ENCODE results near the gene CRELD2.

The CRELD2 gene

DNA sequence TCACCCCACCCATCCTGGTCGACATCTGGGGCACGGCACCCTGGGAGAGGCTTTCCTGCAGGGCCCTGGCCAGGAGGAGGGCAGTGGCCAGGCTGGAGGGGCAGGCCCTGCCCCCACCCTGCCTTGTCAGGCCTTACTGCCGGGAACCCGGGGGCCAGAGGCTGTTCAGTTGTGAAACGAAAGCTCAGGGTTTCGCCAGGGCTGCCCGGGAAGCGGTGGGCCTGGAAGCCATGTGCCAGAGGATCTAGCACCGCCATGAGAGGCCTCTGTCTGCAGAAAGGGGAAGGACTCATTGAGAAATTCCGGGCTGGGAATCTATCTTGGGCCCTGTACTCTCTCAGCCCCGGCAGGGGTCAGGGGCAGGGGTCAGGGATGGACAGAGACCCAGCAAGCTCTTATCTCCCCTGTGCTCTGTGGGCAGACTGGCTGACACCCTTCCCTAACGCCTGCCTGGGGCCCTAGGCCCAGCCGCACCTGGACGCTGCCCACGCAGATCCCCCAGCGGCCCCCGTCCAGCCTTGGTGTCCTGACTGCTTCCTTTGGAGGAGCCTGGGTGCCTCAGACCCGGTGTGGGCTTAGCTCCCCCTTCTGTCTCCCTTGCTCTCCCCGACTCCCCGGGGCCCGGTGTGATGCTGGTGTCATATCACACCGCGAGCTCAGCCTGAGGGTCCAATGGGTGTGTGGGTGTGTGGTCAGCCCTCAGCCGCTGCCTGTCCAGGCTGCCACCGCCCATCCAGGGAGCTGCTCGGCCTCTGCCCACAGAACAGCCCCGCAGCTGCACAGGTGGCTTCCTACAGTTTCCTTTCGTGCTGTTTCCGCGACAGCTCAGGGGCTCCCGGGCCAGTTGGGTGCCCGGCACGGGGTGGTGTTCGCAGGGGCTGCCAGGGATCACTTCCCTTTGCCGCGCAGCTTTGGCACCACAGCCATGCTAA is 48.6 kb downstream of the CRELD2 start:
- no peak overlapping the region for H3K4me3 ChIP-seq (ENCODE audit: control insufficient read depth, low read depth, low read length)
- DNase-seq (ENCODE audit: low read depth), result no peak
- TF ChIP-seq, protein P1, sequence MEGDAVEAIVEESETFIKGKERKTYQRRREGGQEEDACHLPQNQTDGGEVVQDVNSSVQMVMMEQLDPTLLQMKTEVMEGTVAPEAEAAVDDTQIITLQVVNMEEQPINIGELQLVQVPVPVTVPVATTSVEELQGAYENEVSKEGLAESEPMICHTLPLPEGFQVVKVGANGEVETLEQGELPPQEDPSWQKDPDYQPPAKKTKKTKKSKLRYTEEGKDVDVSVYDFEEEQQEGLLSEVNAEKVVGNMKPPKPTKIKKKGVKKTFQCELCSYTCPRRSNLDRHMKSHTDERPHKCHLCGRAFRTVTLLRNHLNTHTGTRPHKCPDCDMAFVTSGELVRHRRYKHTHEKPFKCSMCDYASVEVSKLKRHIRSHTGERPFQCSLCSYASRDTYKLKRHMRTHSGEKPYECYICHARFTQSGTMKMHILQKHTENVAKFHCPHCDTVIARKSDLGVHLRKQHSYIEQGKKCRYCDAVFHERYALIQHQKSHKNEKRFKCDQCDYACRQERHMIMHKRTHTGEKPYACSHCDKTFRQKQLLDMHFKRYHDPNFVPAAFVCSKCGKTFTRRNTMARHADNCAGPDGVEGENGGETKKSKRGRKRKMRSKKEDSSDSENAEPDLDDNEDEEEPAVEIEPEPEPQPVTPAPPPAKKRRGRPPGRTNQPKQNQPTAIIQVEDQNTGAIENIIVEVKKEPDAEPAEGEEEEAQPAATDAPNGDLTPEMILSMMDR (conservative IDR thresholded peaks at IDR 0.05; ENCODE audit: control insufficient read depth, insufficient read depth, low read depth, low read length), result no peak

GRCh38 chr22:49967706-49968208 is 49.3 kb downstream of the CRELD2 start:
- DNase-seq (ENCODE audit: low read depth), result no peak
- TF ChIP-seq, protein P1 (conservative IDR thresholded peaks at IDR 0.05; ENCODE audit: control insufficient read depth, insufficient read depth, low read depth, low read length), result no peak

GRCh38 chr22:49968313-49968830 is 49.9 kb downstream of the CRELD2 start:
- TF ChIP-seq, protein P1 (conservative IDR thresholded peaks at IDR 0.05; ENCODE audit: control insufficient read depth, insufficient read depth, low read depth, low read length), result no peak
- no peak overlapping the region for H3K4me3 ChIP-seq (ENCODE audit: control insufficient read depth, low read depth, low read length)
- DNase-seq (ENCODE audit: low read depth), result no peak

More at GRCh38 chr22:49967706-49968208, 49.3 kb downstream of the CRELD2 start:
- H3K4me3 ChIP-seq (ENCODE audit: control insufficient read depth, low read depth, low read length), result no peak overlapping the region

- no peak for DNase-seq (ENCODE audit: low read depth)
- TF ChIP-seq, protein P1 (conservative IDR thresholded peaks at IDR 0.05; ENCODE audit: control insufficient read depth, insufficient read depth, low read depth, low read length), result no peak
- no peak overlapping the region for H3K4me3 ChIP-seq (ENCODE audit: control insufficient read depth, low read depth, low read length)
Observed at GRCh38 chr22:49968831-49969661, 50.6 kb downstream of the CRELD2 start.

GRCh38 chr22:49969751-49970527 is 51.5 kb downstream of the CRELD2 start:
- no peak for DNase-seq (ENCODE audit: low read depth)
- H3K4me3 ChIP-seq (ENCODE audit: control insufficient read depth, low read depth, low read length), result no peak overlapping the region
- TF ChIP-seq, protein P1 (conservative IDR thresholded peaks at IDR 0.05; ENCODE audit: control insufficient read depth, insufficient read depth, low read depth, low read length), result no peak

Measured in fibroblast of mammary gland (primary cell).